Endothelial cell (in vitro differentiated cells): ENCODE data around the gene ATXN7L3. TPM values are rescaled to one million over a fixed set of nuclear protein-coding genes. Genes with fewer than 3 reads are reported as not detected.

Experiments
- DNase-seq: peaks from one replicate; pipeline ENCODE4 v3.0.0; 2021; ENCODE audit warnings: low spot score
- H3K27ac Mint-ChIP-seq: one replicate; pipeline ENCODE4 v1.8.0; 2021; ENCODE audit warnings: mixed read lengths, inconsistent platforms; ENCODE audit not compliant: unreplicated experiment
- H3K27me3 Mint-ChIP-seq: one replicate; pipeline ENCODE4 v1.8.0; 2021; ENCODE audit warnings: mild to moderate bottlenecking, moderate library complexity, mixed read lengths, inconsistent platforms; ENCODE audit not compliant: unreplicated experiment
- H3K36me3 Mint-ChIP-seq: one replicate; pipeline ENCODE4 v1.8.0; 2021; ENCODE audit warnings: mild to moderate bottlenecking, low read depth, mixed read lengths, inconsistent platforms; ENCODE audit not compliant: unreplicated experiment
- H3K4me1 Mint-ChIP-seq: one replicate; pipeline ENCODE4 v1.8.0; 2021; ENCODE audit warnings: mild to moderate bottlenecking, mixed read lengths, inconsistent platforms; ENCODE audit not compliant: unreplicated experiment
- H3K4me3 Mint-ChIP-seq: one replicate; pipeline ENCODE4 v1.8.0; 2021; ENCODE audit warnings: mild to moderate bottlenecking, mixed read lengths, inconsistent platforms; ENCODE audit not compliant: unreplicated experiment
- H3K9me3 Mint-ChIP-seq: one replicate; pipeline ENCODE4 v1.8.0; 2021; ENCODE audit warnings: mixed read lengths, inconsistent platforms; ENCODE audit not compliant: unreplicated experiment
- total RNA-seq: library from RNA; stranded (reverse); fragmentation: NEBNext Ultra II Directional; extraction: Animal tissue kit (Norgen Biotek cat#: 25700); gene quantifications from one replicate; pipeline ENCODE4 v1.2.1, GENCODE V29; 2021; ENCODE audit not compliant: unreplicated experiment
- TF ChIP-seq, protein P1 (sequence below): fragments of 200-600 bp; sonication (generic); IDR thresholded peaks from one replicate; pipeline ENCODE4 v1.5.0; 2021; ENCODE audit warnings: antibody characterized with exemption; ENCODE audit not compliant: unreplicated experiment

The ATXN7L3 gene
- total RNA-seq, 1 donor from 2014 or later, result 152 TPM

- no peak overlapping the region for H3K4me3 Mint-ChIP-seq
- TF ChIP-seq, protein P1, sequence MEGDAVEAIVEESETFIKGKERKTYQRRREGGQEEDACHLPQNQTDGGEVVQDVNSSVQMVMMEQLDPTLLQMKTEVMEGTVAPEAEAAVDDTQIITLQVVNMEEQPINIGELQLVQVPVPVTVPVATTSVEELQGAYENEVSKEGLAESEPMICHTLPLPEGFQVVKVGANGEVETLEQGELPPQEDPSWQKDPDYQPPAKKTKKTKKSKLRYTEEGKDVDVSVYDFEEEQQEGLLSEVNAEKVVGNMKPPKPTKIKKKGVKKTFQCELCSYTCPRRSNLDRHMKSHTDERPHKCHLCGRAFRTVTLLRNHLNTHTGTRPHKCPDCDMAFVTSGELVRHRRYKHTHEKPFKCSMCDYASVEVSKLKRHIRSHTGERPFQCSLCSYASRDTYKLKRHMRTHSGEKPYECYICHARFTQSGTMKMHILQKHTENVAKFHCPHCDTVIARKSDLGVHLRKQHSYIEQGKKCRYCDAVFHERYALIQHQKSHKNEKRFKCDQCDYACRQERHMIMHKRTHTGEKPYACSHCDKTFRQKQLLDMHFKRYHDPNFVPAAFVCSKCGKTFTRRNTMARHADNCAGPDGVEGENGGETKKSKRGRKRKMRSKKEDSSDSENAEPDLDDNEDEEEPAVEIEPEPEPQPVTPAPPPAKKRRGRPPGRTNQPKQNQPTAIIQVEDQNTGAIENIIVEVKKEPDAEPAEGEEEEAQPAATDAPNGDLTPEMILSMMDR, result no peak
Observed at GRCh38 chr17:44229090-44229489, 29.4 kb upstream of the ATXN7L3 start.

DNA sequence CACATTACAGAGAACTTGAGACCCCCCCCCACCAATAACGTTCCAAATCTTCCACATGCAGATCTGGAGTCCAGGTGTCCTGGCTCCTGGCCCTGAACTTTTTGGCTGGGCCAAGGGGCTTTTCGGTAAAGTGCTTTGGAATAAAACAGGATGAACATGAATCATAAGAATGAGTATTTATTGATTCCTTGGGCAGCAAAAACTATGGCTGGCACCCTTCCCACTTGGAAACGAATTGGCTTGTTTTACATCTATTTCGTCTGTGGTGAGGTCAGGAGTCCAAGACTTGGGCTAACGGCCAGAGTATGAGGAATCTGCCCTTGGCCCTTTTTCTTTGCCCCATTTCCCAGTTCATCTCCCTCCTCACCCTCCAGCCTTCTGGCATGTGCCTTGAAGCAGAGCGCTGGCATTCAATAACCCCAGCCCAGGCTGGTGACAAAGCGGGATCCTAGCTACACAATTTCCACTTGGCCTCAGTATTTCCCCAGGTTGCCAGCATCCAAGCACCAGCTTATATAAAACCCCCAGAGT, 23.9 kb upstream of the ATXN7L3 start:
- Mint-ChIP-seq H3K36me3 (no peaks in the 10 kb centered on the region), H3K4me3 (peak overlapping the region; percentile 69), H3K27me3 (peaks cover 9% of the 10 kb centered on the region), H3K9me3 (no peaks in the 10 kb centered on the region), H3K27ac (no peak overlapping the region), H3K4me1 (peaks cover 17% of the 10 kb centered on the region)
- TF ChIP-seq, protein P1, result no peak
- no peak for DNase-seq

More at GRCh38 chr17:44229090-44229489, 29.4 kb upstream of the ATXN7L3 start:
- Mint-ChIP-seq H3K27me3 (no peaks in the 10 kb centered on the region), H3K27ac (no peak overlapping the region), H3K4me1 (peaks cover 13% of the 10 kb centered on the region), H3K9me3 (no peaks in the 10 kb centered on the region), H3K36me3 (no peaks in the 10 kb centered on the region)
- no peak for DNase-seq

DNA sequence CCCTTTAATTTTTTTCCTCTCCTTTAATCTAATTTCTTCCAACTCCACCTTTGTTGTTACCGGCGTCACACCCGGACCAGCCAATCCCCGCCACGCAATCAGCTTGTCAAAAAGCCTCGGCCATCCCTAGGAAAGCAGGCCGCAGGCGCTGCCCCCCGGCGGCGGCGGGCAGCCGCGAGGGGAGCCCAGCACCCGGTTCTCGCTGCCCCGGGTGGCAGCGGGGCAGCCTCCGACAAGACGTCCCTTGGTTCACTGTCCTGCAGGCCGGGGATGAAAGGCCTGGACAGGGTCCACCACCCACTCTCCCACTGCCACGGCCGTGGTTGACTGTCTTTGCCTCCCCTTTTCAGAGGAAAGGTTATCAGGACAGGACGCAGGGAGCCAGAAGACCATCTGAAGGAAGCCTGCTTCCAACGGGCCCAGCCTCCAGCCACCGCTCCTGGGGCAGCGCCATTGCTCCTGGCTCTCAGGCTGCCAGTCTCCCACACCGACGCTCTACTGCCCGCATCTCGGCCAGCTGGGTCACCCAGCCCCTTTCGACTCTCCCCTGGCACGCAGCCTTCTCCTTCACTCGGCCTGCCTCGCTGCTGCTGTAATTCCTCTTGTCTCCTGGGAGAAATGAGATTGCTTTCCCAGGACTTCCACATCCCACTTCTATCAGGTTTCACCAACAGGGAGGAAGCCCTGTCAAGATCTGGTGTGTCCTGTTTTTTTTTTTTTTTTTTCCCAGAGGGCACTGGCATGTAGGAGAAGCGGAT, 22.6 kb upstream of the ATXN7L3 start:
- TF ChIP-seq, protein P1, result no peak
- Mint-ChIP-seq H3K27ac (peak overlapping the region; percentile 93), H3K4me1 (peaks cover 21% of the 10 kb centered on the region), H3K4me3 (peak overlapping the region; percentile 97), H3K9me3 (no peaks in the 10 kb centered on the region), H3K36me3 (no peaks in the 10 kb centered on the region), H3K27me3 (peaks cover 14% of the 10 kb centered on the region)
- DNase-seq, result peak; percentile 62

GRCh38 chr17:44221862-44222111, 22.1 kb upstream of the ATXN7L3 start:
- peaks cover 25% of the 10 kb centered on the region for H3K4me1 Mint-ChIP-seq
- peak overlapping the region; percentile 79 for H3K27ac Mint-ChIP-seq

More at GRCh38 chr17:44221862-44222111, 22.1 kb upstream of the ATXN7L3 start:
- H3K36me3 Mint-ChIP-seq, result peaks cover 1% of the 10 kb centered on the region
- TF ChIP-seq, protein P1, result no peak
- H3K4me3 Mint-ChIP-seq, result peak overlapping the region; percentile 97
- no peak for DNase-seq
- H3K27me3 Mint-ChIP-seq, result peaks cover 15% of the 10 kb centered on the region
- H3K9me3 Mint-ChIP-seq, result no peaks in the 10 kb centered on the region
